ENCODE measurements around the gene MAP3K6.

The MAP3K6 gene

DNA sequence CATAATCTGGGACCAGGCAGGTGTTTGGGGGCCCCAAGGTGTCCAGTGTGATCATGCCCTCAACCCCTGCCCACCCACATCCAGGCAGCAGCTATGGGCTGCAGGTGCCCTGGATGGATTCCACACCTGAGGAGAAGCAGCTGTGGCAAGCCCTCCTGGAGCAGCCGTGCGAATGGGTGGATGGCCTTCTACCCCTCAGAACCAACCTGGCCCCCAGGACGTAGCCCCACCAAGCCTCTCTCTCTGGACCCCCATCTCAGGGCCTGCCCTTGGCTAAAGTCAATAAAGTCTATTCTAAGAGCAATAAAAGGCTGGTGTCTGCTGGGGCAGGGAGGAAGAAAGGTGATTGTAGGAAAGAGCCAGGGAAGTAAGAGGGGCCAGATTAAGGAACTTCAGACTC, 13.1 kb downstream of the MAP3K6 start:
- DNase-seq, result no peak

GRCh38 chr1:27353166-27353565, 13.6 kb downstream of the MAP3K6 start:
- DNase-seq, result no peak

DNA sequence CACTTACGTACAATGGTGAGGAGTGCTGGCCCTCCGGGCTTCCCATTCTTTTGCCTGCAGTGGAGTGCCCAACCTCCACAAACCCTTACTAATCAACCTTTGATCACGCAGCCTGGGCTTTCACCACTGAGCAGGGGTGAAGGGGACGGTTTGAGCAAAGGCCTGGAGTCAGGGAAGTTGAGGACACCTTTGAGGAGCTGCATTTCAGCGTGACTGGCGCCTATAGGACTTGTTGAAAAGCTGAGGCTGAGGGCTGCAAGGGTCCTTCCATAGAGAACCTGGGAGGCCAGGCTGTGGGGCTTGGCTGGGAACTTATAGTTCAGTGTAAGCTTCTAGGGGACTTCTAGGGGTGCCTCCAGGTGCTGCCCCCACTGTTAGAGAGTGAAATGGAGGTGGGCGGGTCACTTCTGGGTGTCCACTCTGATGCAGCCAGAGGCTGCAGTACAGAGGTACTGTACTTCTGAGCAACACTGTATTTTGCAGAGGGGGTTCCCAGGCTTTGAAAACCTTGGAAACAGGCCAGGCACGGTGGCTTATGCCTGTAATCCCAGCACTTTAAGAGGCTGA, 15.1 kb downstream of the MAP3K6 start:
- no peak for DNase-seq

DNA sequence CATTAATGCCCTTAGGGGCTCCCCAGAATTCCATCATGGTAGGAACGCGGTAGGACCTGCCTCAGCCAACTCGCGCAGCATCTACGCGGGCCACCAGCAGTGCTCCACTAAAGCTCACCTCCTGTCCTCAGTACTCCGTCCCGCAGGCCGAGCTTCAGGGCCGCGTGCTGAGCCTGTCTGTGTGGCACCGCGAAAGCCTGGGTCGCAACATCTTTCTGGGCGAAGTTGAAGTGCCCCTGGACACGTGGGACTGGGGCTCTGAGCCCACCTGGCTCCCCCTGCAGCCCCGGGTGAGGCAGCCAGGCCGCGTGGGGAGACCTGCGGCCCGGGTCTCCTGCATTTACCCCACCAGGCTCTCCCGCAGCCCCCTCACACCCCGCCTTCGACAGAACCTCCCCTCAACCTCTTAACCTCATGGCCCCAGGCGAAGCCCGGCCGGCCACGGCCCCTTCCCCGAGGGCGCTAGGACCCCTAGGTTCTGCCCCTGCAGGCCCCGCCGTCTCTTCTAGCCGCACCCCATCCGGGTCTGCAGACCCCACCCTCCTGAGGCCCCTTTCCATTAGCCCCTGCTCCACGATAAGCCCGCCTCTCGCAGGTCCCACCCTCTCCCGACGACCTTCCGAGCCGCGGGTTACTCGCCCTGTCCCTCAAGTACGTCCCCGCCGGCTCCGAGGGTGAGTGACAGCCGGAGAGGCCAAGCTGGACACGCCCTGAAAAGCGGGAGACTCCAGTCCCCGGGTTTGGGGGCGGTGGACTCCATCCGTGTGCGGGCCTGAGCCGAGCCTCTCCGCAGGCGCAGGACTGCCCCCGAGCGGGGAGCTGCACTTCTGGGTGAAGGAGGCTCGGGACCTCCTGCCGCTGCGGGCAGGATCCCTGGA, 15.9 kb downstream of the MAP3K6 start:
- DNase-seq, result no peak

- no peak for DNase-seq
Measured at GRCh38 chr1:27349784-27350662, 16.7 kb downstream of the MAP3K6 start.

DNA sequence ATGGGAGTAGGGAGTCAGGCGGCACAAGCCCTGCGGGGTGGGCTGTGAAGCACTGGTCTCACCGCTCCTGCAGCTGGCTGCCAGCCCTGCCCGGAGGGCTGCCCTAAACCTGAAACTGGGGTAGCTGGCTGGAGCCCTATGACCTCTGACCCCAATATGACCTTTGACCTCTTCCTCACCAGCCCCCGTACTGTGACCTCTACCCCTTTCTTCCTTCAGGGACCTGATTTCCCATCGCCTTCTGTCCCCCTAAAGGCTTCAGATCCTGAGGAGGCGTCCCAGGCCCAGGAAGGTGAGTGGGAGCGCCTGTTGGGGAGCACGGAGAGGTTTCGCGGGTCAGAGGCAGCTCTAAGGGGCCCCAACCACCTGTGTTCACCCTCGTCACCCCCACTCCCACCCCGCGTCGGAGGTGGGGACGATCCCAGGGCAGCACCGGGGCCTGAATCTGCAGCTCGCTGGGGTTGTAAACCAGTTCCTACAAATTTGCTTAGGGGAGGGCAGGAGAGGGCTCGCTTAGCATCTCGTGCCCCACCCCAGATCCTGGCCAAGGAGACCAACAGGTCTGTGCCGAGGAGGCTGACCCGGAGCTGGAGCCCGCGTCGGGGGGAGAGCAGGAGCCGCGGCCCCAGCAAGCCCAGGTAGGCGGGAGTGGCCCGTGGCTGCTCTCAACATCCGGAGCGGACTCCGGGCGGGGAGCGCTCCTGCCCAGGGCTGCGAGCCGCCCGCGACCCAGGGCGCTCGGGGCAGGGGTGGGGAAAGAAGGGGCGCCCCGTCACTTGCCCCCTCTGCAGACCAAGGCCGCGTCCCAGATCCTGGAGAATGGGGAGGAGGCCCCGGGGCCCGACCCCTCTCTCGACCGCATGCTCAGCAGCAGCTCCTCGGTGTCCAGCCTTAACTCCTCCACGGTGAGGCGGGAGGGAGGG, 17.6 kb downstream of the MAP3K6 start:
- DNase-seq, result no peak

DNA sequence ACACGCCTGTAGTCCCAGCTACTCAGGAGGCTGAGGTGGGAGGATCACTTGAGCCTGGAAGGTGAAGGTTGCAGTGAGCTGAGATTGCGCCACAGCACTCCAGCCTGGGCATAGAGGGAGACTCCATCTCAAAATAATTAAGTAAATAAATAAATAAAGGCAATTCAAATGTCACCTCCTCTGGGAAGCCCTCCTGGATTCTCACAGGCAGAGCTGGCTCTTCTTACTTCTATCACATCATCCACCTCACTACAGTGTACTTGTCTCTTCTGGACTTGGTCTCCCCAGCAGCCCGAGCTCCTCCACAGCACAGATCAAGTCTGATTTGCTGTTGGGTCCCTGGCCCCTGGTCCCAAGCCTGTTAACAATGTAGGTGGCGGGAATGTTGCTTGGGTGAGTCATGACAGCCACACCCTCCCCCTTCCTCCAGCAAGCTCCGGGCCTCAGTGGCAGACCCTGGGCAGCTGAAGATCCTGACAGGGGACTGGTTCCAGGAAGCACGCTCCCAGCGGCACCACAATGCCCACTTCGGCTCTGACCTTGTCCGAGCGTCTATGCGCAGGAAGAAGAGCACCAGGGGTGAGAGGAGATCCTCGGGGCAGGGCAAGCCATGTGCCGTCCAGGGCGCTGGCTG, 19.7 kb downstream of the MAP3K6 start:
- no peak for DNase-seq

DNA sequence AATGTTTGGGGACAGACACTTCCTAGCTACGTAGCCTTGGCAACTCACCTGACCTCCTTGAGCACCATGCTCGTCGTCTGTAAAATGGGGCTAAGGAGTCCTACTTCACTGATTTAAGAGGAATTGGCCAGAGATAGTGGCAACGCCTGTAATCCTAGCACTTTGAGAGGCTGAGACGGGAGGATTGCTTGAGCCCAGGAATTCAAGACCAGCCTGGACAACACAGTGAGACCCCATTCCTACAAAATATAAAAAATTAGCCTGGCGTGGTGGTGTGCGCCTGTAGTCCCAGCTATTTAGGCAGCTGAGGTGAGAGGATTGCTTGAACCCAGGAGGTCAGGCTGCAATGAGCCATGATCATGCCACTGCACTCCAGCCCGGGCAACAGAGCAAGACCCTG, 20.4 kb downstream of the MAP3K6 start:
- DNase-seq, result no peak

- DNase-seq, result no peak
Measured at GRCh38 chr1:27345272-27345671, 21.5 kb downstream of the MAP3K6 start.

GRCh38 chr1:27343639-27344025, 23.1 kb downstream of the MAP3K6 start:
- DNase-seq, result no peak

GRCh38 chr1:27342778-27343638, 23.8 kb downstream of the MAP3K6 start:
- DNase-seq, result peak; percentile 85

GRCh38 chr1:27342391-27342777, 24.4 kb downstream of the MAP3K6 start:
- no peak for DNase-seq

DNA sequence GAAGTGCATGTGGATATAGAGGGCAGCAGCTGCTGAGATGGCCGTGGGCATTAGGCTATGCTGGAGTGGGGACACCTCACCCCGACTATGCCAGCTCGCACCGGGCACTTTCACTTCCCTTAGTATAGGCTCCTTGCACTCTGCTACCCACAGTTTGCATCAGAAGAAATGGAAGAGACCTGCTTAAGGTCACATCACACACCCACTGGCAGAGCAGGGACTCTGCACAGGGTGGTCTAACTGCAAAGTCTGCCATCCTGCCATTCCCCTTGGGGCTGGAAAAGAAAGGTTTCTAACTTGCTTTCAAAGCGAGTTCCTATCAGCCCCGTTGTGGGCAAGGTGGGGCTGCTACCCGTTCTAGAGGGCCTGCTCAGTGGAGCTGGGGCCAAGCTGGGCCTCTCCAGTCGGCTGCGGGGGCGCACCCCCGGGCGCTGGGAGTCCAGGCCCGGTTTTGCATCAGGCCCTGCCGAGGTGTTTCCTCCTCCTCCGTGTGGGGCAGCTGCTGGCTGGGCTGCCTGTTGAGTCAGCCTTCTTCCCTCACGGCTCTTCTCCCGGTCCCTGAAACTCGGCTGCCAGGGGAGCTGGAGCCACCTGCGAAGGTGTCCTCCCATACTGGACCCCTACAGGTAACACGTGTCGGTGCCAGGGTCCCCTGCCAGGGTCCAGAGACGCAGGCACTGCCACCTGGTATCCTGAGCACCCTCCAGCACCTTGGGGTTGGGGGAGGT, 25.1 kb downstream of the MAP3K6 start, which contains the start of gene SYTL1:
TSS of gene SYTL1 (plus strand) at position 498 of the 728 bp plus-strand sequence. CDS start 3,313 bp downstream, outside the sequence.
- peak; percentile 63 for DNase-seq

- no peak for DNase-seq
Measured at GRCh38 chr1:27339213-27339612, 27.5 kb downstream of the MAP3K6 start.

DNA sequence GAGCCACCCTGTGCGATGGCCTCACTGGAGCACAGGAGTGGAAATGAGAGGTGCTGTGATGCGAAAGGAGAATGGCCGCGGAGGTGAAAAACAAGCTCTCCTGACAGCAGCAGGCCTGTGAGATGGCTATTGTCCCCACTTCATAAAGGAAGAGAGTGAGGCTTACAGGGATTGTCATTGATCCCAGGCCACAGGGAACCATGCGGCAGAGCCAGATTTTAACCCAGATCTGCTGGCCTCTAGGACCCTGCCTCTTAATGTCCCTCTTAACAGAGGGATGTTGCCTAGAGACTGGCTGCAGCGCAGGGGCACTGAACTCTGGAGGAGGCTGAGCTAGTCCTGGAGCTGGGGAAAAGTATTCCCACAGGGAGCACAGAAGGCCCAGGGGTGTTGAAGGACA, 28.0 kb downstream of the MAP3K6 start:
- DNase-seq, result no peak

- DNase-seq, result no peak
Measured at GRCh38 chr1:27336756-27337155, 30.0 kb downstream of the MAP3K6 start.

DNA sequence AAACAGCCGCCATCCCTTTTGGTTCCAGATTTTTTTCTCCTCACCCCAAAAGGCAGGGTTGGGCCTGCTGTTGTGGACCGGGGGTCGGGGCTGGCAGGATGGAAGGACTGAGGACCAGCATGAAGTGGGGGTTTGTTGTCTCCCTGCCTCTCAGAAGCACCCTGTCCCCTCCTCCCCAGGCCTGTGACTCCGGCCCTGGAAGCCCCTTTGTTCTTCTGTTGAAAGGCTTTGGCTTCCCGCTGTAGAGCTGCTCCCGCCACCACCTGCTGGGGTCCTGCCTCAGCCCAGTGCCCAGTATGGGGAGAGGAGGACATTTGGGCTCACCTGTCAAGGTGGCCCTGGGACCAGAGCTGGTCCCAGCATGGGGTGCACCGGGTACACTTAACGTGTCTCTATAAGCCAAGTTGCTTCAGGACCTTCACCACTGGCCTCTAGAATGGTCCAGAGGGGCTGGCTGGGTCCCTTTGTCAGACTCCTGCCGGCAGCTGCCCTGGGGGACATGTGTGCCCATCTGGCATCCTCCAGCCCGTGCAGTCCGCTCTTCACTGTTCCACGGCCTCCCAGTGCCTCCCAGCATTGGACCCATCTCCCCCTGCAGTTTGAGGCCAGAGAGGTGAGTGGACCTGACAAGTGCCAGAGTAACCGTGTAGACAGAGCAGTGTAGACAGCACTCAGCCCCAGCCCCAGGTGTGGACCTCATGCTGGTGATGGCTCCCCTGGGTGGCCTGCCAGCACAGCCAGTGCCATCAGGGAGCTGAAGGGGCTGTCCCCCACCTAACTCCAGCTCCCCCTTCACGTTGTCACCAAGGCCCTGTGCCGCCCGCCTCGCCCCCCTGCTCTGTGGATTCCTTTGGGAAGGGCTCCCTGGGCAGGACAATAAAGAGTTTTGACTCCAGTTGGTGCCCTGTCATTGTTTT, 31.0 kb downstream of the MAP3K6 start:
- DNase-seq, result no peak

DNA sequence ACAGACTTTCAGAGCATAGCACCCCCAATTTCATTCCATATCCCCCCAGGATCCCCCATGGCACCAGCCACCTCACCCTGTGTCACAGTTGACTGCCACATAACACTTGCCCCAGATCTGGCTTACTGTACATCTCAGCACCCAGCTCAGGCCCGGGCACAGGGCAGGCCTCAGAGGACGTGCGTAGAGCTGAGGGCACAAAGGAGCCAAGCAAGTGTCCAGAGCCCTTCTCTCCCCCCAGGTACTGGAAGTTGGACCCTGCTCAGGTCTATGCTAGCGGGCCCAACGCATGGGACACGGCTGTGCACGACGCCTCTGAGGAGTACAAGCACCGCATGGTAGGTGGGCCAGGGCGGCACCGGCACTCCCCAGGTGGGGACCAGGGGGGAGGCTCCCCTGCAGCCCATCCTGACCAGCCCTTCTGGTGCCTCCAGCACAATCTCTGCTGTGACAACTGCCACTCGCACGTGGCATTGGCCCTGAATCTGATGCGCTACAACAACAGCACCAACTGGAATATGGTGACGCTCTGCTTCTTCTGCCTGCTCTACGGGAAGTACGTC, 33.0 kb downstream of the MAP3K6 start:
- no peak for DNase-seq

Measured in CD4-positive, alpha-beta T cell treated with Interleukin-15 for 1 hour (primary cell).